Stimulated activated CD8-positive, alpha-beta memory T cell treated with anti-CD3 and anti-CD28 coated beads, Interleukin-4, amount 100 ng/mL, for 24 hours (primary cell): Measurements from ENCODE around the gene KRT4.

ENCODE experiments used
- DNase-seq: peaks from one replicate; pipeline ENCODE4 v3.0.0-alpha.2; 2020; ENCODE audit warnings: low read depth

The KRT4 gene

DNA sequence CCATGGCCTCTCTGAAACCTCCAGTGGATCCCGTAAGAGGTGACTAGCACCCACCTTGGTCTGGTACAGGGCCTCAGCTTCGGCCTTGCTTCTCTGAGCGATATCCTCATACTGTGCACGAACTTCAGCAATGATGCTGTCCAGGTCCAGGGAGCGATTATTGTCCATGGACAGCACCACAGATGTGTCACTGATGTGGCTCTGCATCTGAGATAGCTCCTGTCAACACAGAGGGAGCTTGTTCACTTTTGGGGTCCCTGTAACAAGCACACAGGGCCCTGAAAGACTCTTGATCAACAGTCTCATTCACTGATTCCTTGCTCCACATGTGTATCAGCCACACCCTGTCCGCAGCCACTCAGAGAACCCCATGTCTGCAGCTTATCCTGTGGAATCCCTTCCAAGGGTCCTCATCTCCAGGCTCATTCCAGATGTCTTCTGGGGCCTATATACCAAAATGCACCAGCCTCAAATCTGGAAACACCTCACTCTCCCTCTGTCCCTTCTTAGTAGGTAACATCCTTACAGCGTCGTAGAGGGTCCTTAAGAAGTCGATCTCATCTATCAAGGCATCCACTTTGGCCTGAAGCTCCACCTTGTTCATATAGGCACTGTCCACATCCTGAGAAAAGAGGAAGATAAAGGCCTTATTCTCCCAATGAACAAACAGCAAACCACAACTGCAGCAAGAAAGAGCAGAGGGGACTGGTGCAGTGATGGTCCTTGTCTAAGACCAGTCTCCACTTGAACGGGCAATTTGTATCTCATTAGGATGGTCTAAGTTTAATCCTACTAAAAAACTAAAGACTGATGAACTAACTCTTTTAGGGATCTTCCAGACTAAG, 21.5 kb downstream of the KRT4 start:
- no peak for DNase-seq

DNA sequence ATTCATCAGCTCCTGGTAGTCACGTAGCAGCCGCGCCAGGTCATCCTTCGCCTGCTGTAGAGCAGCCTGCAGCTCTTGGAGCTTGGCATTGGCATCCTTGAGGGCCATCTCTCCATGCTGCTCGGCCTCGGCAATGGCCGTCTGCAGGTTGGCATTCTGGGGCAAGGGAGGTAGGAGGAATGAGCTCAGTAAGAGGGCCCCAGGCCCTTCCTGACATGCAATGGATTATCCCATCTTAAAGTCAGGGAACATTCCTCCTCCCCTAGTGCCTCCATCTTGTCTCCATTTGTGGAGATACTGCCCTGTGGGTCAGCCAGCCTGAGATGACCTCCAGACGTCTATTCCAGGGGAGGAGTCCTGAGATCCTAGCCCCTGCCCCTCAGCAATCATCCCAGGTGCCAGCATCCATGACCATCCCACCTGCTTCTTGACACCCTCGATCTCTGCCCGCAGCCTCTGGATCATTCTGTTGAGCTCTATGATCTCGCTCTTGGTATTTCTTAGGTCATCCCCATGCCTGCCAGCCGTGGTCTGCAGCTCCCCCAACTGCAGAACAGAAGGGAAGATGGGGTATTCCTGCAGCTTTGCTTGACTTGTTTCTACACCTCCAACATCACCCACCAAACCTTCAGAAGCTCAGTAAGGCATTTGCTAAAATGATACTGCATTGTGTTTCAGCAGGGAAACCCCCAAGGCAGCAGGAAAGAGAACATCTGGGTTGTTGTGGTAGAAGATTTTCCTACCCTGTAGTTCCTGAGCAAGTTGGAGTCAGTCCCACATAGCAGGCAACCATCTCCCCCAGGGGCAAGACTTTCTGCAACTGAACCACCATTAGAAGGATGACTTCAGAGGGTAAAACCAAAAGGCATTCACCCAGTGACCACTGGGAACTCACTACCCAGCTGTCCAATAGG, 22.4 kb downstream of the KRT4 start:
- no peak for DNase-seq

DNA sequence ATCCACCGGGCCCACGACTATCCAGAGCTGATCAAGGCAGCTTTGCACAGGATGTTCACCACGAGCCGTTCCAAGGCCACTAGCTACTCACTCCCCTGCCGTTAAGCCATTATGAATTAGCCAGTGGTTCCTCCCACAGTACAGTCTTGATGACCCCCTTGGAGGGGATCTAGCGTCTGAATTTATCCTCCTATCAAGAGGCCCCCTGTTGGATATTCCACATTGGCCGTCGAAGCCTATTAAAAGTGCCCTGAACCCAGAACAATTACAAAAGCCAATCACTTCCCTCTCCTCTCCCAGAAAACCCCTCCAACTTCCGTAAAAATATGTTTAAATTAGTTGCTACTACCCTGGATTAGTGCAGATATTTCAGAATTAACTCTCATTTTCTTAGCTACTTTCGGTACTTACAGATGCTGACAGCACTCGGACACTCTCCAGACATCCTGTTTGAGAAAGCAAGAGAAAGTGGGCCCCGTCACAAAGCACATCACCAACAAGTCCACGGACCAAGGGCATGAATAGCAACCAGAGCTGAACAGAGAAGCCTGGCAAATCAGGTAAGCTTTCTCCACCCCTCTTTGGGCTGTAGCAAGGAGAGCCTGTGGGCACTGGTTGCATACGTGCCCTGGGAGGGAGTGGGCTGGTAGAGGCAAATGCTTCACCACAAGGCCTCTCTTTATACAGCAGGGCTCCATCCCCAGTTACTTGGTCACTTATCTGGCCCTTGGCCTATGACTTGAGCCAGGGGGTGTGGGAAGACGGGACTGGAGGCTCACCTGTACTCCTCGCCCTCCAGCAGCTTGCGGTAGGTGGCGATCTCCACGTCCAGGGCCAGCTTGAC, 23.3 kb downstream of the KRT4 start:
- no peak for DNase-seq

DNA sequence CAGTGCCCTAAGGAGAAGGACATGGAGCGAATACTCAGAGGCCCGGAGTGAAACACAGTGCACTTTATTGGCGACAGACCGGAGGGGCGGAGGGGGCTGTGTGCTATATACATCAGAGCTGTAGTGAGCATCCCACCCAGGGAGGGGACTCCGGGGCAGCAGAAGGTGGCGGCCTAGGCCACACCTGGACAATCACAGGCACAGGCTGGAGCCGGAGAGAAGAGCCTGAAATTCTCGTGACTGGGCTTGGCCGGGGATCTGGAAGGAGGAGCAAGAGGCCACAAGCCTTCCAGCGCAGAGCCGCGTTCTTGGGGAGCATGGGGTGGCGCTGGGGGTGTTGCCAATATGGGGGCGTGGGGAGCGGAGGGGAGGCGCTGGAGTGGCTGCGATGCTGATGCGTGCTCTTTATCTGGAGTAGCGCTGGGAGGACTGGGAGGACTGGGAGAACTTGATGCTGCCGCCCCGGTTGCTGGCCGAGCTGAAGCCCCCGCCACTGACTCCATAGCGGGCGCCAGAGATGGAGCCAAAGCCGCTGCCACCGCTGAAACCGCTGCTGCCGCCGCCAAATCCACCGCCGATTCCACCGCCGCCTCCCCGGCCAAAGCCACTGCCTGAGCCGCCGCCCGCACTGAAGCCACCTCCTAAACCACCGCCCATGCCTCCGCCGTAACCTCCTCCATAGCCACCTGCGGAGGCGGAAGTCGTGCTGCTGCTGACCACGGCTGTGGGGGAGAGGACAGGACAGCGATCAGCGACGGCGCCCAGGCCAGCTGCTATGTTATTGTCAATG, 24.1 kb downstream of the KRT4 start:
- DNase-seq, result no peak

DNA sequence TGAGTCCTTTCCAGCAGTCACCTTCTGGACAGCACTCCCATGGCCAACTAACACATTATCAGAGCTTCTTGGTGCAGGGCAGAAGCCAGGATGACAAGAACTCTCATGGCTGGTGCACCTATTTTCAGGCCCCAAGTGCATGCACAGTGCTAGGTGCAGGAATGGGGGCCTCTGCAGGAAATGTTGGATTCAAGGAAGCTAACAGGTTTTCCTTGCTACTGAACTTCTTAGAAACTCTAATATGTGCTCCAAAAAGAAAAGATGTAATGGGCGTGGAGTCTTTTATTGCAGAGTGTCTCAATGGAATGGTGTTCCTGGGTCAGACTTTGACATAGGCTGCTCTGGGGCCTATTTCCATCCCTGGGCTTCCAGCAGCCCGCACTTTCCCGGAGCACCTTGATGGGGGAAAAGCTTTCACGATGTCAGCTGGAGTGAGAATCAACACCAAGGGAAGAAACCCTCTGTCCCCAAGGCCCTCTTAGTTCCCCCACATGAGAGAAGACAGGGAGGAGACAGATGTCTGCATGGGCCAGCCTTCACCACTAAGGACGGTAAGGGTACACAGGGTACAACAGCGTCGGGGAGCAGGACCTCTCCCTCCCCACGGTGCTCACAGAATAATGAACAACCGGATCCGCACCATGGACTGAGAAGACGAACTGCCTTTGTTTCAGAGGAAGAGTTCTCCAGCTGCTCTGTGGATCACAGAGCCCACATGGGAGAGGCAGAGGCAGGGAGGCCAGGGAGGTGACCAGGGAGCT, 24.9 kb downstream of the KRT4 start:
- DNase-seq, result no peak

DNA sequence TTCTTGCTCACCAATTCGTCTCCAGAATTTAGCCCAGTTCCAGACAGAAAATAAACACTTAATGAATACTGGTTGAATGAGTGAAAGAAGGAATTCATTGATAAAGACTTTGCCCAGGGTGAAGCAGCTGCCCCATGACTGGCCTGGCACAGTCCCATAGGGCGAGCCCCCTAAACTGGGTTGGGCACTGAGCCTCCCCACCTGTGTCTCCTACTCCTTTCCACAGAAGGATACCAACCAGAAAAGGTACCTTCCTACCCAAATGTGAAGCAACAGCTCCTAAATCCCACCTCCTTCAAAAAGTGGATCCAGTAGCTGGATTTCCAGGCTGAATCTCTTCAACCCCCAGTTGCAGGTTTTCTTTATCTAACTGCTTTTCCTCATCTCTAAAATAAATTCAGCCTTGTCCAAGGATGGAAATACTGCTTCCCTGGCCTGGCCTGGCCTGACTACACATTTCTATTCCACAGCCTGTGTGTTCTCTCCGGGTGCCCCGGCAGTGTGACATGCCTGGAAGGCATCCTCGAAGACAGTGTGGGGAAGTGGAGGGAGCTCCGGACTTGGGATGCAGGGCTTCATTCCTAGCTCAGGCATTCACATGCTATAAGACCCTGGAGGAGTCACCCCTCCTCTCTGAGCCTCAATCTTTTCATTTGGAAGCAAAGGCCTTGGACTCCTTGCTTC, 25.6 kb downstream of the KRT4 start:
- DNase-seq, result no peak

DNA sequence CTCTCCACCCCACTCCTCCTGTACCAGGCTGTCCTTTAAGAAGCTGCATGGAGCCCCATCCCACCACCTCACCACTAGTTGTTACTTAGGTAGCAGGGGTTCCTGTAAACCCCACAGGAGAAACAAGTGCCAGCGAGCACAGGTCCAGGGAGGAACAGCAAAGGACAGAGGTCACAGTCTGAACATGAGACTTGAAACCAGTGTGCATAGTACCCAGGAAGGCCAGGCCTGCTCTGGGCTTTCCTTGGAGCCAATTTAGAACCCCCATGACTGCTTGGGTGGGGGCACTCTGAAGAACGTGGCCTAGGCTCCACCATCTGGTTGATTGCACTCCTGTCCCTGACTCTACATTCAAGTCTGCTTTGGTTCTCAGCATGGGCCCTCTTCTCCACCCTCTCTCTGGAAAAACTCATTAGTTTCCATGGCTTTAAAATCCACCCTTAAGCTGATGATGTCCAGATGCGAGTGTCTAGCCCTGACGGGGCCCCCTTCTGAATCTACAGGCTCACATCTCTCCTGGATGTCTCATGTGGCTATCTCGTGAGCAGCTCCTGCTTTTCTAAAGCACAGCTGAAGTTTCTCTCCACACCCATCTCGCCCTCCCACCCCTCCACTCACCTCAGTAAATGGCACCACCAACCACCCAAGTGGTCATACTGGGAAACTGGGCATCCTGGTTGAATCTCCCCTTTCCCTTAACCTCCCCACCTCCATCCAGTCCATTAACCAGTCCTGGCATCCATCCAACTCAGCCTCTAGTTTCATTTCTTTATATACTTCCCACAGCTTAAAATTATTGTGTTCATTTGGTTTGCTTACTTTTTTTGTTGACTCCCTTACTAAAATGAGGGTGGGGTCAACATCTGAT, 26.4 kb downstream of the KRT4 start:
- no peak for DNase-seq

DNA sequence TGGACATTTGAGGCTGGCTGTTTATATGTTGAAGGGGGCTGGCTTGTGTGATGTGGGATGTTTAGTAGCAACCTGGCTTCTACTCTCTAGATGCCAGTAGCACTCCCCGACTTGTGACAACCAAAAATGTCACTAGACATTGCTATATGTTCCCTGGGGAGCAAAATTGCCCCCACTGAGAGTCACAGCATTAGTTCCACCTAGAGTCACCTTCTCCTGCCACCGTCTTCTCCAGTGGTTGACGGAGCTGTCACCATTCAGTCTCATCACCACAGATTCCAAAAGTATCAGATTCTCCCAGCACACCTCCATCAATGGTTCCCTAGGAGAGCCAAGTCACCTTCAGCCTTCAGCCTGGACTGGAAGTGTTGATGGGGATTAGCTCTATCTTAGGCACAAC, 29.0 kb downstream of the KRT4 start:
- no peak for DNase-seq

DNA sequence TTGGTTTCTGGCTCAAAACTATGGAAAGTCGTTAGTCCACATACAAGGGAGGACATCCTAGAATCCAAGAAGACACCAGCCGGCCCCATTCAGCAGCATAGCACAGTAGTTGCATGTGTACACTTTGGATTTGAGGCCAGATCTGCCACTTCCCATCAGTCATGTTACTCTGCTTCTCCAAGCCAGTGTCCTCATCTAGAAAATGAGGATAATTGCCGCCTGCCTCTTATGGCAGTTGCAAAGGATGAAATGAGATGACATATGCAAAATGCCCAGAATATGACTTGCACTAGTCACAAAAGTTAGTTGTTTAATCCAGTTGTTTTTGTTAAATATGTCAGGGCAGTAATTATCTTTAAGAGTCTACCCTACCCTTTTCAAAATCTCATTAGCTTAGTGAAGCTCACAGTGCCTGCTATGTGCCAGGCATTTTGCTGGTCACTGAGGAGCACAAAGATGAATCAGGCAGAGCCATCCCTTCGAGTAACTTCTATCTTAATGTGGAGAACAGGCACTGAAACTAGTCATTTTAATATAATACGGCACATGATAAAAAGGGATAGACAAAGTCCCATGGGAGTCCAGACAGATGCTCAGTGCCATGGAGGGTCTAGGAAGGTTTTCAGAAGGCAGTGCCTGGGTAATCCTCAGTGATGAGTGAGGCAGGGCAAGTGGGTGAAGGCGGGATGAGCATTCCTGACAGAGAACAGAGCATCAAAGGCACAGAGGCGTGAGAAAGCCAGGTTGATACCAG, 30.2 kb downstream of the KRT4 start:
- DNase-seq, result no peak

DNA sequence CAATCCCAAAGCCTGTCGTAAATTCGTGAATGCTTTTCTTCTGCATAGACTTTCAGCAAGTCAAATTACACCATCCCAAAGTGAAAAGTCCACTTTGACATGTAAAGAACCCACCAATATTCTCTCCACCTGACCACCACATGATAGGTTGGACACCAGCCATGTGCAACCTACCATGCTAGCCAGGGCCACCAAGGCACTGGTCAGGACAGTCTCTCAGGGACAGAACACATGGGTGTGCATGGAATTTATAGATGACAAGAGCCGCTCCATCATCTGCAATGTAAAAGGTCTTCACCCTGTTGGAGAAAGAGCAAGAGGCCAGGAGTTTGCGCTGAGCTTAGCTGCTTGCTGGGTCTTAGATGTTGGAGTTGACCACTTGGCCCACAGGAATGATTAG, 31.4 kb downstream of the KRT4 start:
- no peak for DNase-seq

DNA sequence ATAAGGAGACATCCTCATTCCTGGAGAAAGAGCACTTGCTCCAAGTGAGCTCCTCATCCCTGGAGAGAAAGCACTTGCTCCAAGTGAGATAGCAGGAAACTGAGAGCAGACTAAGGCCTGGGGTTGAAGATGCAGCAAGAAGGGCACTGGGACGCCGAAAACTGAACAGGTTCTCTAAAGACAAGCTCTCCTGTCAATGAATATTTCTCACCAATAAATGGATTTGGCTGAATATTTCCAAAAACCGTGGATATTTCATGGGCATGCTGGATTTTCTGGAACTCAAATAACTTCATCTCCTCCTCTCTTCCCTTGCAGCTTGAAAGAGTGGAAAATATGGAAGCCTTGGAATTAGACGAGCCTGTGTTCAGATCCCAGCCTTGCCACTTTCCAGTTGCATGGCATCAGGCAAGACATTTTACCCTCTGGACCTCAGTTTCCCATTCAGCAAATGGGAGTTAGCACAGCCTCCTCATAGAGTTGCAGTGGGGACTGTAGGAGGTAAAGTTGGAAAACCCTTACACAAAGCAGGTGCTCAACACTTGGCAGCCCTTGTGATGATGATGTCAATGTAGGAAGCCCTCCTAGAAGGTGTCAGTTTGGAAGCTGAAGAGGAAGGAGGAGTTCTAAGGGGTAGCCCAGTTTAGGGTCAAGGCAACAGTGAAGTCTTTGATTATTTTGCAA, 32.4 kb downstream of the KRT4 start:
- no peak for DNase-seq

DNA sequence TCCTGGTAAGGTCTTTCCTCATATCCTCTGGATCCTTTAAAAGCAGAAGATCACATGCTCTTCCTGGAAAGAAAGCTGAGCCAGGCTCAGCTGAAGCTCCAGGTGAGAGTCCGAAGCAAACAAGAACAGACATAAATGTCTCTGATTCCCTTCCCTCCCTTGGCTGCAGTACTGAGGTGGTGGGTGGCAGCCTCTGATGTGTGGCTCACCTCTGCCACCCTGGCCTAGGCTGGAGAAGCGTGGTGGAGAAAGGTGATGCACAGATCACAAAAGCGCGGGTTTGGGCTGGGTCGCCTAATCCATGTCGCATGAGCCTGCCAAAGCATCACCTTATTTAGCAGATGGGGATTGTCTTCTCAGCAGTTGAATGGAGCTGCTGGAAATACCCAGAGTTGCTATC, 34.0 kb downstream of the KRT4 start:
- DNase-seq, result no peak

DNA sequence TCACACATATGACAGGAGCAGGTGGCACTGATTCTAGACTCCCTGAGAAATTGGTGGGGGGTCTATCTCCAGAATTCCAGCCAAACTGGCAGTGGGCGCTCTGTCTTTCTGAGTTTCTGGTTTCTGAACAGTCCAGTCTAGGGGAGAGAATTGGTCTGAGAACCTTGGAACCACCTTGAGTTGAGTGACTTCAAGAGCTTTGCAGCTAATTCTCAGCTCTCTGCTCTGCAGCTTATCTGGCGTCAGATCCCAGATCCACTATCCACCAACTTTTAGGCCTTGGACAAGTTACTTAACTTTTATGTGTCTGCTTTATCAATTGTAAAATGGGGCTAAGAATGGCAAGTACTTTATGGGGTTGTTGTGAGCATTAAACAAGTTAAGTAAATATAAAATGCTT, 35.1 kb downstream of the KRT4 start:
- no peak for DNase-seq

DNA sequence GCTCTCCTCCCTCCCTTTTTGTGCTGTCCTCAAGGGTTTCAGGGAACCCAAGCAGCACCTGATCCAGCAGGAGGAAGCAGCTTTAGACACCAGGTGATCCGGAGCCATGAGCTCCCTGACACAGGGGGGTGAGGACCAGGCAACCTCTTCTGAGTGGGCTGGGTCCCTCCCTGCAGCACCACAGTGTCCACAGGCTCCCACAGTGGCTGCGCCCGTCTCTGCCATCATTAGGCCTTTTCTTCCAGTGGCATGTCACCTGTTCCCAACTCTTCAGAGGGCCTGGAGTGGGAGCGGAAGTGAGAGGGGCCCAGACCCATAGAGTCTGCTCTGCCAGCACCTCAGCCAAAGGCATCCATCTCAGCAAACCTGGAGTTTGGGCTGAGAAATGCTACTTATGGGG, 36.4 kb downstream of the KRT4 start:
- no peak for DNase-seq

DNA sequence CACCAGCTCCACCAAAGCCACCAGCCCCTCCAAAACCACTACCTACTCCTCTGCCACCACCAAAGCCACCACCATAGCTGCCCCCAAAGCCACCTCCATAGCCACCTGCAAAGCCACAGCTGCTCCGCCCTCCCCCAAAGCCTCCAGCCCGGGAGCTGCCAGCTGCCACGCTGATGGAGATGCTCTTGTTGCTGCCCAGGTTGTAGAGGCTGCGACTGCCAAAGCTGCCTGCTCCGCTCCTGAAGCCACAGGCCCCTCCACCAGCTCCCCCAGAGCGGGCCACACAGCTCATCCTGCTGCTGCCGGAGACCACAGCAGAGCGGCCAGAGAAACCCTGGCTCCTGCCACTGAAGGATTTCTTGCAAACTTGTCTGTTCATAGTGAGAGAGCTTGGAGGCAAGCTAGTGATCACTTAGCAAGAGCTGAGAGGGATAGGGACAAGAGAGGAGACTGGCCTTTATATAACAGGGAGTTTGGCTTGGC, 37.0 kb downstream of the KRT4 start, which contains the start of gene KRT76:
KRT76 (minus strand) TSS at position 433 of the 483 bp plus-strand sequence; CDS start at position 379, 54 bp downstream.
- DNase-seq, result no peak

DNA sequence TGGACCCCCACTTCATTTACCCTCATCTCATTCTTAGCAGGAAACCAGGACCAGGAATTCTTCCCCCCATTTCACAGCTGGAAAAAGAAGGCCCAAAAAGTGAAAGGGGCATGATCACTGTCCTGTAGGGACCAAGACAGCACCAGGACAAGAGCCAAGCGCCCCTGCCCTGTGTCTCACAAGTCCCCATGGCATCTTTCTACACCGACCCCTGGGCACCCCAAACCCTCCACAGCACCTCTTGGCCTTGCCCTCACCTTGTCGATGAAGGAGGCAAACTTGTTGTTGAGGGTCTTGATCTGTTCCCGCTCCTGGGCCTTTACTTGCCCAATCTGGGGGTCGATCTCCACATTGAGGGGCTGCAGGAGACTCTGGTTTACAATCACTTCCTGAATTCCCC, 37.5 kb downstream of the KRT4 start:
- no peak for DNase-seq

DNA sequence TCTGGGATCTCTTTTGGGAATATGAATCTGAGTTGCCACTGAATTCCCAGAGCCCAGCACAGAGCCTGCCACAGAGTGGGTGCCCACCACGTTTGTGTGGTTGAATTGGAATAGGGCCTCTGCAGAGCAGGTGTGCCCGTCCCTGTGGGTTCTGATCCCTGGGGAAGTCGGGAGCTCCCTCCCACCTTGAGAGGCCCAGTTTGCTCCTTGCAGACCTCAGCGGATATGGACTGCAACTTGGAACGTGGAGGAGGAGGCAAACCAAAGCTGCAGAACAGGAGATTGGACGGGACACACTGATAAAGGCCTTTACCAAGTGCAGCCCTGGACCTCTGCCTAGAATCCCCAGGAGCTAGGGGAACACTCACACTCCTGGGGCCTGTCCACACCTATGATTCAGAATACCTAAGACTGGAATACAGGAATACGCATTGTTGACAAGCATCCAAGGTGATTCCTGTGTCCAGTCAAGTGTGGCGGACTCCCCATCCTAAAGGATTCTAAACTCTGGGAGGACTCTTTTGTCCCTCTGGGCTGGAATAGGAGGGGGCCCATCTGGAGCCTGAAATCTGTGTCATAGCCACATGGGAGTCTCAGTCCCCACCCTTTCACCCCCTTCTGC, 39.2 kb downstream of the KRT4 start:
- DNase-seq, result no peak
